GM23338 (cell line): Measurements from ENCODE around the gene FAM171A2. TPM values are rescaled to one million over a fixed set of nuclear protein-coding genes. Genes with fewer than 3 reads are reported as not detected.

Experiments used
- ATAC-seq: fragments of 200-7000 bp; cut with Tn5 transposase; 3 replicates; pipeline ENCODE4 v1.9.1; 2020
- DNase-seq: peaks from one replicate; pipeline ENCODE4 v3.0.0-alpha.2; 2015; ENCODE audit warnings: low spot score
- H2AFZ ChIP-seq: fragments of 200-600 bp; sonication (generic); 2 replicates; pipeline ENCODE4 v1.8.0; 2016; ENCODE audit warnings: antibody characterized with exemption, mild to moderate bottlenecking, moderate library complexity
- H3F3A ChIP-seq: fragments of 200-600 bp; sonication (generic); replicated peaks from 2 replicates; pipeline ENCODE4 v1.8.0; 2017; ENCODE audit warnings: antibody characterized with exemption, mixed run types, low read depth
- H3K27ac ChIP-seq: fragments of 200-600 bp; sonication (generic); 2 replicates; pipeline ENCODE4 v1.6.1; 2016; ENCODE audit warnings: low read depth
- H3K27me3 ChIP-seq: fragments of 200-600 bp; sonication (generic); 2 replicates; pipeline ENCODE4 v1.8.0; 2016; ENCODE audit warnings: mild to moderate bottlenecking, mixed run types, moderate library complexity; ENCODE audit not compliant: insufficient read depth
- H3K36me3 ChIP-seq: fragments of 200-600 bp; sonication (generic); 2 replicates; pipeline ENCODE4 v1.8.0; 2016; ENCODE audit warnings: mild to moderate bottlenecking; ENCODE audit not compliant: insufficient read depth
- H3K4me1 ChIP-seq: fragments of 200-600 bp; sonication (generic); 2 replicates; pipeline ENCODE4 v1.8.0; 2016; ENCODE audit warnings: mild to moderate bottlenecking, moderate library complexity; ENCODE audit not compliant: insufficient read depth
- H3K4me2 ChIP-seq: fragments of 200-600 bp; sonication (generic); 2 replicates; pipeline ENCODE4 v1.7.1; 2017; ENCODE audit warnings: mixed run types
- H3K4me3 ChIP-seq: fragments of 200-600 bp; sonication (generic); 2 replicates; pipeline ENCODE4 v1.6.1; 2016; ENCODE audit warnings: mixed run types
- H3K79me2 ChIP-seq: fragments of 200-600 bp; sonication (generic); replicated peaks from 2 replicates; pipeline ENCODE4 v1.8.0; 2017; ENCODE audit warnings: mild to moderate bottlenecking; ENCODE audit not compliant: insufficient read depth
- H3K9me2 ChIP-seq: fragments of 200-600 bp; sonication (generic); 2 replicates; pipeline ENCODE4 v1.8.0; 2017; ENCODE audit not compliant: insufficient read depth
- H4K20me1 ChIP-seq: fragments of 200-600 bp; sonication (generic); replicated peaks from 2 replicates; pipeline ENCODE4 v1.8.0; 2017; ENCODE audit warnings: mild to moderate bottlenecking; ENCODE audit not compliant: insufficient read depth
- H3K27ac Mint-ChIP-seq: 2 replicates; pipeline ENCODE4 v1.8.0; 2020; ENCODE audit warnings: inconsistent platforms, mild to moderate bottlenecking, moderate library complexity, mixed read lengths
- H3K27me3 Mint-ChIP-seq: 3 replicates; pipeline ENCODE4 v1.8.0; 2022; ENCODE audit warnings: low read depth, mild to moderate bottlenecking, moderate library complexity, mixed read lengths, inconsistent platforms; ENCODE audit not compliant: insufficient read depth, poor library complexity
- H3K36me3 Mint-ChIP-seq: 3 replicates; pipeline ENCODE4 v1.8.0; 2021; ENCODE audit warnings: low read depth, mild to moderate bottlenecking, inconsistent platforms, moderate library complexity, mixed read lengths
- H3K4me1 Mint-ChIP-seq: 3 replicates; pipeline ENCODE4 v1.8.0; 2020; ENCODE audit warnings: mild to moderate bottlenecking, inconsistent platforms, mixed read lengths
- H3K4me3 Mint-ChIP-seq: 3 replicates; pipeline ENCODE4 v1.8.0; 2021; ENCODE audit warnings: moderate library complexity, mild to moderate bottlenecking, inconsistent platforms, mixed read lengths
- H3K9me3 Mint-ChIP-seq: 3 replicates; pipeline ENCODE4 v1.8.0; 2020; ENCODE audit warnings: moderate library complexity, mild to moderate bottlenecking, inconsistent platforms, mixed read lengths
- CREB1 ChIP-seq: fragments of 250-450 bp; sonication (Bioruptor Pico); IDR thresholded peaks from 2 replicates; pipeline ENCODE4 v1.5.0; 2020; ENCODE audit warnings: low read depth, mild to moderate bottlenecking, moderate library complexity
- EZH2phosphoT487 ChIP-seq: fragments of 200-600 bp; sonication (generic); IDR thresholded peaks from one replicate; pipeline ENCODE4 v1.8.1; 2018; ENCODE audit warnings: antibody characterized with exemption; ENCODE audit not compliant: unreplicated experiment
- NANOG ChIP-seq: IDR thresholded peaks from 2 replicates; pipeline ENCODE4 v1.6.1; 2016; ENCODE audit warnings: antibody characterized with exemption, borderline replicate concordance
- POLR2AphosphoS5 ChIP-seq: IDR thresholded peaks from 2 replicates; pipeline ENCODE4 v1.6.1; 2016; ENCODE audit warnings: antibody characterized with exemption, low read depth
- STAT1 ChIP-seq: IDR thresholded peaks from one replicate; pipeline ENCODE4 v1.6.1; 2016; ENCODE audit warnings: antibody characterized with exemption; ENCODE audit not compliant: unreplicated experiment
- ZNF114 ChIP-seq: fragments of 250-450 bp; sonication (Bioruptor Pico); IDR thresholded peaks from 2 replicates; pipeline ENCODE4 v1.5.0; 2020; ENCODE audit warnings: mild to moderate bottlenecking, moderate library complexity
- ZNF331 ChIP-seq: fragments of 250-450 bp; sonication (Bioruptor Pico); IDR thresholded peaks from 2 replicates; pipeline ENCODE4 v1.5.0; 2020; ENCODE audit warnings: low read depth, mild to moderate bottlenecking, moderate library complexity
- long read RNA-seq: library from polyadenylated mRNA; unstranded; transcript quantifications from one replicate; pipeline ENCODE4 v2.0.0, GENCODE V29; 2020; ENCODE audit not compliant: unreplicated experiment
- polyA plus RNA-seq: library from polyadenylated mRNA; unstranded; fragments of >200 nt; fragmentation: Nextera tagmentation; extraction: Ambion mirVana; gene quantifications from 2 replicates; pipeline ENCODE4 v1.2.1, GENCODE V29; 2016
- total RNA-seq: library from RNA; depleted of rRNA; stranded (reverse); fragments of >200 nt; shearing (Covaris generic); gene quantifications from 2 replicates; pipeline ENCODE4 v1.2.3, GENCODE V29; 2014; rRNA removed
- TF ChIP-seq, protein P1 (sequence below), 2 experiments: fragments of 200-600 bp in 1 of 2; sonication (generic) in 1 of 2; conservative IDR thresholded peaks; 2 replicates each; pipeline versions ENCODE4 v1.5.1 to v1.6.1; 2016 to 2017; ENCODE audit warnings: antibody characterized with exemption in 2 of 2, low read depth in 2 of 2, mild to moderate bottlenecking in 2 of 2, moderate library complexity in 1 of 2
- TF ChIP-seq, protein P2 (sequence below): IDR thresholded peaks from one replicate; pipeline ENCODE4 v1.6.1; 2018; ENCODE audit warnings: antibody characterized with exemption; ENCODE audit not compliant: unreplicated experiment
- TF ChIP-seq, protein P3 (sequence below): fragments of 250-450 bp; sonication (Bioruptor Pico); IDR thresholded peaks from 2 replicates; pipeline ENCODE4 v1.5.0; 2020; ENCODE audit warnings: mild to moderate bottlenecking, moderate library complexity
- TF ChIP-seq, protein P4 (sequence below): IDR thresholded peaks from 2 replicates; pipeline ENCODE4 v1.6.1; 2016; ENCODE audit warnings: antibody characterized with exemption

The FAM171A2 gene
- total RNA-seq (26.6 and 35.4 TPM in 2 replicates), polyA plus RNA-seq (3.9 and 4.1 TPM in 2 replicates)
- long read RNA-seq, partial matches to known transcripts, result 4 of 6 reads
- long read RNA-seq, other reads (novel, unspliced or antisense), result 0 of 6 reads

DNA sequence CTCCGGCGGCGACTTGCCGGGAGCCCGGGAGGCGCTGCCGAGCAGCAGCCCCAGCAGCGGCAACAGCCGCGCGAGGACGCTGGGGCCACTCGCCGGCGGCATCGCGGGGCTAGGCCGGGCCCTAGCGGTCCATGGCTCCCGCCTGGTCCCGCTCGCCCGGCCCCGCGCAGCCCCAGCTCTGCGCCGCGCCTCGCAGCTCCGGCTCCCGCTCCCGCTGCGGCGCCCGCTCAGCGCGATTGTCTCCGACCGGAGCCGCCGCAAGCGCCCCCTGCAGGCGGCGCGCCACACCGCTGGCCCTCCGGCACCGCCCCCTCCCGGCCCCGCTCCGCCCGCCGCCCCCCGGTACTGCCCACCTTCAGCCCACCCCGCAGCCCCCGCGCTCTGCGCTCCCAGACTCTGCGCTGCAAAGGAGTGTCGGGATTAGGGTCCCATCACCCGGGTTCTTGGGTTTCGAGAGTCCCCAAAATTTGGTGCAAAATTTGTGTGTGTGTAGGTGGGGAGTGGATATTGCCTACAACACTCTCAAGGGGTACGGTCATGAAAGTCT lies at the start of gene FAM171A2:
TSS of gene FAM171A2 (minus strand) at position 241 of the 547 bp plus-strand sequence. CDS start at position 102, 139 bp downstream.
- Histone ChIP-seq H3K27ac (no peak within 1 kb of the TSS), H3F3A (0 out of 2 replicates have a peak, but pooled peaks cover 10% of the 10 kb centered on the region)
- no peak within 1 kb of the TSS for H3K27ac Mint-ChIP-seq

More for the DNA sequence above, at the start of gene FAM171A2:
- peaks cover 17% of the 10 kb centered on the region; the same call in 1 of the 2 replicates for H3K27me3 ChIP-seq
- TF ChIP-seq ZNF114 (CRISPR knock-in tag) (no peak), POLR2AphosphoS5 (peak; percentile 67), NANOG (no peak), CREB1 (CRISPR knock-in tag) (no peak), ZNF331 (CRISPR knock-in tag) (no peak), STAT1 (no peak), EZH2phosphoT487 (no peak)
- TF ChIP-seq, protein P1, sequence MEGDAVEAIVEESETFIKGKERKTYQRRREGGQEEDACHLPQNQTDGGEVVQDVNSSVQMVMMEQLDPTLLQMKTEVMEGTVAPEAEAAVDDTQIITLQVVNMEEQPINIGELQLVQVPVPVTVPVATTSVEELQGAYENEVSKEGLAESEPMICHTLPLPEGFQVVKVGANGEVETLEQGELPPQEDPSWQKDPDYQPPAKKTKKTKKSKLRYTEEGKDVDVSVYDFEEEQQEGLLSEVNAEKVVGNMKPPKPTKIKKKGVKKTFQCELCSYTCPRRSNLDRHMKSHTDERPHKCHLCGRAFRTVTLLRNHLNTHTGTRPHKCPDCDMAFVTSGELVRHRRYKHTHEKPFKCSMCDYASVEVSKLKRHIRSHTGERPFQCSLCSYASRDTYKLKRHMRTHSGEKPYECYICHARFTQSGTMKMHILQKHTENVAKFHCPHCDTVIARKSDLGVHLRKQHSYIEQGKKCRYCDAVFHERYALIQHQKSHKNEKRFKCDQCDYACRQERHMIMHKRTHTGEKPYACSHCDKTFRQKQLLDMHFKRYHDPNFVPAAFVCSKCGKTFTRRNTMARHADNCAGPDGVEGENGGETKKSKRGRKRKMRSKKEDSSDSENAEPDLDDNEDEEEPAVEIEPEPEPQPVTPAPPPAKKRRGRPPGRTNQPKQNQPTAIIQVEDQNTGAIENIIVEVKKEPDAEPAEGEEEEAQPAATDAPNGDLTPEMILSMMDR (conservative IDR thresholded peaks at IDR 0.05; ENCODE audit: low read depth in 2 of 2), result peak in 1 of 2 experiments; percentile 65; a peak in 2 of 4 replicates
- TF ChIP-seq, protein P2, sequence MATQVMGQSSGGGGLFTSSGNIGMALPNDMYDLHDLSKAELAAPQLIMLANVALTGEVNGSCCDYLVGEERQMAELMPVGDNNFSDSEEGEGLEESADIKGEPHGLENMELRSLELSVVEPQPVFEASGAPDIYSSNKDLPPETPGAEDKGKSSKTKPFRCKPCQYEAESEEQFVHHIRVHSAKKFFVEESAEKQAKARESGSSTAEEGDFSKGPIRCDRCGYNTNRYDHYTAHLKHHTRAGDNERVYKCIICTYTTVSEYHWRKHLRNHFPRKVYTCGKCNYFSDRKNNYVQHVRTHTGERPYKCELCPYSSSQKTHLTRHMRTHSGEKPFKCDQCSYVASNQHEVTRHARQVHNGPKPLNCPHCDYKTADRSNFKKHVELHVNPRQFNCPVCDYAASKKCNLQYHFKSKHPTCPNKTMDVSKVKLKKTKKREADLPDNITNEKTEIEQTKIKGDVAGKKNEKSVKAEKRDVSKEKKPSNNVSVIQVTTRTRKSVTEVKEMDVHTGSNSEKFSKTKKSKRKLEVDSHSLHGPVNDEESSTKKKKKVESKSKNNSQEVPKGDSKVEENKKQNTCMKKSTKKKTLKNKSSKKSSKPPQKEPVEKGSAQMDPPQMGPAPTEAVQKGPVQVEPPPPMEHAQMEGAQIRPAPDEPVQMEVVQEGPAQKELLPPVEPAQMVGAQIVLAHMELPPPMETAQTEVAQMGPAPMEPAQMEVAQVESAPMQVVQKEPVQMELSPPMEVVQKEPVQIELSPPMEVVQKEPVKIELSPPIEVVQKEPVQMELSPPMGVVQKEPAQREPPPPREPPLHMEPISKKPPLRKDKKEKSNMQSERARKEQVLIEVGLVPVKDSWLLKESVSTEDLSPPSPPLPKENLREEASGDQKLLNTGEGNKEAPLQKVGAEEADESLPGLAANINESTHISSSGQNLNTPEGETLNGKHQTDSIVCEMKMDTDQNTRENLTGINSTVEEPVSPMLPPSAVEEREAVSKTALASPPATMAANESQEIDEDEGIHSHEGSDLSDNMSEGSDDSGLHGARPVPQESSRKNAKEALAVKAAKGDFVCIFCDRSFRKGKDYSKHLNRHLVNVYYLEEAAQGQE, result no peak
- TF ChIP-seq, protein P3, sequence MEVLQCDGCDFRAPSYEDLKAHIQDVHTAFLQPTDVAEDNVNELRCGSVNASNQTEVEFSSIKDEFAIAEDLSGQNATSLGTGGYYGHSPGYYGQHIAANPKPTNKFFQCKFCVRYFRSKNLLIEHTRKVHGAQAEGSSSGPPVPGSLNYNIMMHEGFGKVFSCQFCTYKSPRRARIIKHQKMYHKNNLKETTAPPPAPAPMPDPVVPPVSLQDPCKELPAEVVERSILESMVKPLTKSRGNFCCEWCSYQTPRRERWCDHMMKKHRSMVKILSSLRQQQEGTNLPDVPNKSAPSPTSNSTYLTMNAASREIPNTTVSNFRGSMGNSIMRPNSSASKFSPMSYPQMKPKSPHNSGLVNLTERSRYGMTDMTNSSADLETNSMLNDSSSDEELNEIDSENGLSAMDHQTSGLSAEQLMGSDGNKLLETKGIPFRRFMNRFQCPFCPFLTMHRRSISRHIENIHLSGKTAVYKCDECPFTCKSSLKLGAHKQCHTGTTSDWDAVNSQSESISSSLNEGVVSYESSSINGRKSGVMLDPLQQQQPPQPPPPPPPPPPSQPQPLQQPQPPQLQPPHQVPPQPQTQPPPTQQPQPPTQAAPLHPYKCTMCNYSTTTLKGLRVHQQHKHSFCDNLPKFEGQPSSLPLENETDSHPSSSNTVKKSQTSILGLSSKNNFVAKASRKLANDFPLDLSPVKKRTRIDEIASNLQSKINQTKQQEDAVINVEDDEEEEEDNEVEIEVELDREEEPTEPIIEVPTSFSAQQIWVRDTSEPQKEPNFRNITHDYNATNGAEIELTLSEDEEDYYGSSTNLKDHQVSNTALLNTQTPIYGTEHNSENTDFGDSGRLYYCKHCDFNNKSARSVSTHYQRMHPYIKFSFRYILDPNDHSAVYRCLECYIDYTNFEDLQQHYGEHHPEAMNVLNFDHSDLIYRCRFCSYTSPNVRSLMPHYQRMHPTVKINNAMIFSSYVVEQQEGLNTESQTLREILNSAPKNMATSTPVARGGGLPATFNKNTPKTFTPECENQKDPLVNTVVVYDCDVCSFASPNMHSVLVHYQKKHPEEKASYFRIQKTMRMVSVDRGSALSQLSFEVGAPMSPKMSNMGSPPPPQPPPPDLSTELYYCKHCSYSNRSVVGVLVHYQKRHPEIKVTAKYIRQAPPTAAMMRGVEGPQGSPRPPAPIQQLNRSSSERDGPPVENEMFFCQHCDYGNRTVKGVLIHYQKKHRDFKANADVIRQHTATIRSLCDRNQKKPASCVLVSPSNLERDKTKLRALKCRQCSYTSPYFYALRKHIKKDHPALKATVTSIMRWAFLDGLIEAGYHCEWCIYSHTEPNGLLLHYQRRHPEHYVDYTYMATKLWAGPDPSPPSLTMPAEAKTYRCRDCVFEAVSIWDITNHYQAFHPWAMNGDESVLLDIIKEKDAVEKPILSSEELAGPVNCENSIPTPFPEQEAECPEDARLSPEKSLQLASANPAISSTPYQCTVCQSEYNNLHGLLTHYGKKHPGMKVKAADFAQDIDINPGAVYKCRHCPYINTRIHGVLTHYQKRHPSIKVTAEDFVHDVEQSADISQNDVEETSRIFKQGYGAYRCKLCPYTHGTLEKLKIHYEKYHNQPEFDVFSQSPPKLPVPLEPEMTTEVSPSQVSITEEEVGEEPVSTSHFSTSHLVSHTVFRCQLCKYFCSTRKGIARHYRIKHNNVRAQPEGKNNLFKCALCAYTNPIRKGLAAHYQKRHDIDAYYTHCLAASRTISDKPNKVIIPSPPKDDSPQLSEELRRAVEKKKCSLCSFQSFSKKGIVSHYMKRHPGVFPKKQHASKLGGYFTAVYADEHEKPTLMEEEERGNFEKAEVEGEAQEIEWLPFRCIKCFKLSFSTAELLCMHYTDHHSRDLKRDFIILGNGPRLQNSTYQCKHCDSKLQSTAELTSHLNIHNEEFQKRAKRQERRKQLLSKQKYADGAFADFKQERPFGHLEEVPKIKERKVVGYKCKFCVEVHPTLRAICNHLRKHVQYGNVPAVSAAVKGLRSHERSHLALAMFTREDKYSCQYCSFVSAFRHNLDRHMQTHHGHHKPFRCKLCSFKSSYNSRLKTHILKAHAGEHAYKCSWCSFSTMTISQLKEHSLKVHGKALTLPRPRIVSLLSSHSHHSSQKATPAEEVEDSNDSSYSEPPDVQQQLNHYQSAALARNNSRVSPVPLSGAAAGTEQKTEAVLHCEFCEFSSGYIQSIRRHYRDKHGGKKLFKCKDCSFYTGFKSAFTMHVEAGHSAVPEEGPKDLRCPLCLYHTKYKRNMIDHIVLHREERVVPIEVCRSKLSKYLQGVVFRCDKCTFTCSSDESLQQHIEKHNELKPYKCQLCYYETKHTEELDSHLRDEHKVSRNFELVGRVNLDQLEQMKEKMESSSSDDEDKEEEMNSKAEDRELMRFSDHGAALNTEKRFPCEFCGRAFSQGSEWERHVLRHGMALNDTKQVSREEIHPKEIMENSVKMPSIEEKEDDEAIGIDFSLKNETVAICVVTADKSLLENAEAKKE, result no peak
- TF ChIP-seq, protein P4, sequence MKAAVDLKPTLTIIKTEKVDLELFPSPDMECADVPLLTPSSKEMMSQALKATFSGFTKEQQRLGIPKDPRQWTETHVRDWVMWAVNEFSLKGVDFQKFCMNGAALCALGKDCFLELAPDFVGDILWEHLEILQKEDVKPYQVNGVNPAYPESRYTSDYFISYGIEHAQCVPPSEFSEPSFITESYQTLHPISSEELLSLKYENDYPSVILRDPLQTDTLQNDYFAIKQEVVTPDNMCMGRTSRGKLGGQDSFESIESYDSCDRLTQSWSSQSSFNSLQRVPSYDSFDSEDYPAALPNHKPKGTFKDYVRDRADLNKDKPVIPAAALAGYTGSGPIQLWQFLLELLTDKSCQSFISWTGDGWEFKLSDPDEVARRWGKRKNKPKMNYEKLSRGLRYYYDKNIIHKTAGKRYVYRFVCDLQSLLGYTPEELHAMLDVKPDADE, result no peak
- peak within 1 kb of the TSS; percentile 95 for H2AFZ ChIP-seq
- H3K4me2 ChIP-seq, result peak within 1 kb of the TSS; percentile 88
- H4K20me1 ChIP-seq, result peaks cover 19% of the 10 kb centered on the region
- peak within 1 kb of the TSS; percentile 88 for H3K4me3 ChIP-seq
- H3K9me2 ChIP-seq, result no peaks in the 10 kb centered on the region
- Mint-ChIP-seq H3K27me3 (peaks cover 25% of the 10 kb centered on the region), H3K36me3 (peaks cover 4% of the 10 kb centered on the region; the same call in 1 of the 3 replicates), H3K4me3 (peak within 1 kb of the TSS; percentile 83), H3K4me1 (peaks cover 33% of the 10 kb centered on the region), H3K9me3 (no peaks in the 10 kb centered on the region)
- peaks cover 26% of the 10 kb centered on the region for H3K4me1 ChIP-seq
- ATAC-seq, result peak; percentile 80
- H3K79me2 ChIP-seq, result no peaks in the 10 kb centered on the region
- peak; percentile 85 for DNase-seq
- H3K36me3 ChIP-seq, result no peaks in the 10 kb centered on the region
